ENCODE data around the gene DRD4. TPM values are rescaled to one million over a fixed set of nuclear protein-coding genes. Genes with fewer than 3 reads are reported as not detected.

The DRD4 gene
- total and polyA plus RNA-seq, 10 of the 15 experiments (the other 5 are each of a cell fraction or from before 2014, with no cell fraction given) = not detected

GRCh38 chr11:620935-621814 is 15.9 kb upstream of the DRD4 start:
- ChIA-PET POLR2A (no interaction called here), CTCF (no interaction called here), SMC1A (ENCODE audit: uncharacterized antibody, unreplicated experiment) (no interaction called here), RAD21 (ENCODE audit: unreplicated experiment) (no interaction called here)
- in situ Hi-C loops (cut with MboI) = no loop called here
- Histone ChIP-seq H3K27me3 (replicated peaks in 1 of 2; ENCODE audit: control insufficient read depth in 2 of 2, insufficient read depth in 2 of 2, low read length in 1 of 2) (no peaks in the 10 kb centered on the region), H3K9ac (ENCODE audit: control insufficient read depth, insufficient read depth, low read length) (no peak overlapping the region), H3K79me2 (ENCODE audit: control insufficient read depth, insufficient read depth, low read length) (no peaks in the 10 kb centered on the region), H3K36me3 (ENCODE audit: control insufficient read depth in 2 of 2, insufficient read depth in 2 of 2, low read length in 1 of 2) (no peaks in the 10 kb centered on the region), H3K4me2 (ENCODE audit: control insufficient read depth, insufficient read depth) (no peak overlapping the region), H4K20me1 (ENCODE audit: control insufficient read depth, insufficient read depth) (no peaks in the 10 kb centered on the region), H3K4me3 (no peak overlapping the region), H3K27ac (ENCODE audit: control insufficient read depth, insufficient read depth) (no peak overlapping the region), H3K4me1 (ENCODE audit: control insufficient read depth, insufficient read depth, low read length) (peaks cover 4% of the 10 kb centered on the region), H2AFZ (ENCODE audit: control insufficient read depth, low read depth, low read length) (no peak overlapping the region), H3K9me3 (replicated peaks; ENCODE audit: control insufficient read depth, insufficient read depth, low read length) (no peaks in the 10 kb centered on the region)
- intact Hi-C loops (cut with micrococcal nuclease; ENCODE audit: unreplicated experiment) = no loop called here
- WGBS (ENCODE audit: insufficient coverage, insufficient replicate concordance, low lambda C conversion rate, missing lambda C conversion rate) = 69% methylated on average over 38 of the region's 45 CpGs
- FAIRE-seq (no peak), ATAC-seq (no peak), DNase-seq (ENCODE audit: low read depth, low spot score) (no peak)
- BruUV-seq (replicated peaks) = no TSS peak
- TF ChIP-seq NR2F1 (conservative IDR thresholded peaks at IDR 0.05) (no peak), E2F4 (IDR thresholded peaks at IDR 0.05; ENCODE audit: low read depth, low read length) (no peak), MLLT1 (IDR thresholded peaks at IDR 0.05) (no peak), SREBF2 (IDR thresholded peaks at IDR 0.05; ENCODE audit: low read length) (no peak), TCF3 (IDR thresholded peaks at IDR 0.05; ENCODE audit: borderline replicate concordance, insufficient read depth, low read depth, low read length) (no peak), REST (IDR thresholded peaks at IDR 0.05; ENCODE audit: low read depth, low read length) (no peak), CHD1 (IDR thresholded peaks at IDR 0.05; ENCODE audit: low read depth, low read length) (no peak), NR2C1 (IDR thresholded peaks at IDR 0.05) (no peak), USF2 (IDR thresholded peaks at IDR 0.05; ENCODE audit: borderline replicate concordance, low read depth, low read length) (no peak), NBN (IDR thresholded peaks at IDR 0.05) (no peak), MTA2 (IDR thresholded peaks at IDR 0.05; ENCODE audit: low read depth) (no peak), IRF4 (IDR thresholded peaks at IDR 0.05; ENCODE audit: low read depth, low read length) (no peak), ZBED1 (IDR thresholded peaks at IDR 0.05; ENCODE audit: borderline replicate concordance) (no peak), BHLHE40 (IDR thresholded peaks at IDR 0.05; ENCODE audit: borderline replicate concordance in 1 of 2, low read depth in 2 of 2, low read length in 1 of 2) (no peak)
